H9 (cell line): ENCODE data around the gene NFIX. TPM values are rescaled to one million over a fixed set of nuclear protein-coding genes. Genes with fewer than 3 reads are reported as not detected.

Experiments
- DNase-seq: peaks from one replicate; pipeline ENCODE4 v3.0.0-alpha.2; 2017
- H2AFZ ChIP-seq: one replicate; pipeline ENCODE4 v1.6.1; 2013; ENCODE audit warnings: mild to moderate bottlenecking, low read length, control low read depth, moderate library complexity
- H2AK5ac ChIP-seq: 2 replicates; pipeline ENCODE4 v1.6.1; 2013; ENCODE audit warnings: low read length, control low read depth, mixed read lengths; ENCODE audit not compliant: insufficient read length
- H2BK120ac ChIP-seq: one replicate; pipeline ENCODE4 v1.6.1; 2013; ENCODE audit warnings: low read depth, mild to moderate bottlenecking, low read length, control low read depth, inconsistent platforms; ENCODE audit not compliant: poor library complexity, severe bottlenecking
- H2BK12ac ChIP-seq: 2 replicates; pipeline ENCODE4 v1.6.1; 2013; ENCODE audit warnings: low read length, control low read depth, mixed read lengths, low read depth; ENCODE audit not compliant: insufficient read length
- H2BK15ac ChIP-seq: 2 replicates; pipeline ENCODE4 v1.6.1; 2013; ENCODE audit warnings: low read depth, low read length, control low read depth
- H2BK20ac ChIP-seq: one replicate; pipeline ENCODE4 v1.6.1; 2013; ENCODE audit warnings: low read depth, mild to moderate bottlenecking, low read length, control low read depth, inconsistent platforms; ENCODE audit not compliant: poor library complexity, severe bottlenecking
- H2BK5ac ChIP-seq: 2 replicates; pipeline ENCODE4 v1.6.1; 2013; ENCODE audit warnings: low read length, control low read depth, mixed read lengths; ENCODE audit not compliant: insufficient read length
- H3K14ac ChIP-seq: 2 replicates; pipeline ENCODE4 v1.6.1; 2013; ENCODE audit warnings: low read length, control low read depth; ENCODE audit not compliant: insufficient read depth
- H3K18ac ChIP-seq: 2 replicates; pipeline ENCODE4 v1.6.1; 2013; ENCODE audit warnings: low read depth, mild to moderate bottlenecking, mixed read lengths, low read length, control low read depth; ENCODE audit not compliant: insufficient read length
- H3K23ac ChIP-seq: 2 replicates; pipeline ENCODE4 v1.6.1; 2013; ENCODE audit warnings: low read length, control low read depth, mixed read lengths, low read depth; ENCODE audit not compliant: insufficient read length
- H3K23me2 ChIP-seq: 2 replicates; pipeline ENCODE4 v1.6.1; 2013; ENCODE audit warnings: low read depth, mild to moderate bottlenecking, mixed read lengths, low read length, control low read depth; ENCODE audit not compliant: insufficient read length, poor library complexity, severe bottlenecking
- H3K27ac ChIP-seq: 2 replicates; pipeline ENCODE4 v1.5.1; 2013; ENCODE audit warnings: low read length, control low read depth, mixed read lengths, low read depth; ENCODE audit not compliant: insufficient read length
- H3K27me3 ChIP-seq: 2 replicates; pipeline ENCODE4 v1.6.1; 2013; ENCODE audit warnings: low read length, control low read depth, inconsistent platforms; ENCODE audit not compliant: insufficient read depth
- H3K4ac ChIP-seq: 2 replicates; pipeline ENCODE4 v1.6.1; 2013; ENCODE audit warnings: low read depth, mild to moderate bottlenecking, control low read depth, inconsistent platforms, low read length, moderate library complexity
- H3K4me1 ChIP-seq: 2 replicates; pipeline ENCODE4 v1.6.1; 2013; ENCODE audit warnings: low read length, control low read depth, inconsistent platforms; ENCODE audit not compliant: insufficient read depth
- H3K4me2 ChIP-seq: 2 replicates; pipeline ENCODE4 v1.6.1; 2013; ENCODE audit warnings: low read length, control low read depth, mixed read lengths; ENCODE audit not compliant: insufficient read length, insufficient read depth
- H3K56ac ChIP-seq: 2 replicates; pipeline ENCODE4 v1.6.1; 2013; ENCODE audit warnings: low read depth, mild to moderate bottlenecking, mixed read lengths, low read length, control low read depth; ENCODE audit not compliant: insufficient read length
- H3K79me1 ChIP-seq: 2 replicates; pipeline ENCODE4 v1.6.1; 2013; ENCODE audit warnings: low read depth, mild to moderate bottlenecking, moderate library complexity, low read length, control low read depth, inconsistent platforms; ENCODE audit not compliant: insufficient read depth, poor library complexity, severe bottlenecking
- H3K79me2 ChIP-seq: 2 replicates; pipeline ENCODE4 v1.6.1; 2013; ENCODE audit warnings: low read length, control low read depth, inconsistent platforms; ENCODE audit not compliant: insufficient read depth
- H3K9ac ChIP-seq: 2 replicates; pipeline ENCODE4 v1.6.1; 2013; ENCODE audit warnings: low read length, control low read depth, mixed read lengths; ENCODE audit not compliant: insufficient read length; ENCODE audit errors: extremely low read depth
- H3K9me3 ChIP-seq: one replicate; pipeline ENCODE4 v1.6.1; 2013; ENCODE audit warnings: low read depth, low read length, inconsistent platforms; ENCODE audit not compliant: control insufficient read depth
- H3T11ph ChIP-seq: one replicate; pipeline ENCODE4 v1.6.1; 2013; ENCODE audit warnings: mild to moderate bottlenecking, low read length, control low read depth, inconsistent platforms
- H4K20me1 ChIP-seq: one replicate; pipeline ENCODE4 v1.6.1; 2013; ENCODE audit not compliant: control insufficient read depth, insufficient read length, insufficient read depth
- H4K5ac ChIP-seq: 2 replicates; pipeline ENCODE4 v1.6.1; 2013; ENCODE audit warnings: low read depth, mild to moderate bottlenecking, mixed read lengths, low read length, control low read depth; ENCODE audit not compliant: insufficient read length
- H4K8ac ChIP-seq: replicated peaks from 2 replicates; pipeline ENCODE4 v1.6.1; 2013; ENCODE audit warnings: low read length, control low read depth, mixed read lengths, low read depth; ENCODE audit not compliant: insufficient read length
- H4K91ac ChIP-seq: 2 replicates; pipeline ENCODE4 v1.6.1; 2013; ENCODE audit warnings: low read depth, mild to moderate bottlenecking, moderate library complexity, mixed read lengths, low read length, control low read depth; ENCODE audit not compliant: insufficient read length
- H3K27ac Mint-ChIP-seq, 3 experiments: 2 replicates in 2 of 3; 3 replicates in 1 of 3; pipeline ENCODE4 v1.8.0; 2020 to 2021; ENCODE audit warnings: mixed read lengths in 3 of 3, mild to moderate bottlenecking in 1 of 3, moderate library complexity in 1 of 3
- H3K27me3 Mint-ChIP-seq: 2 replicates; pipeline ENCODE4 v1.8.0; 2021; ENCODE audit warnings: low read depth, mild to moderate bottlenecking, moderate library complexity, mixed read lengths
- H3K36me3 Mint-ChIP-seq, 3 experiments: 2 replicates in 2 of 3; 3 replicates in 1 of 3; pipeline ENCODE4 v1.8.0; 2020 to 2021; ENCODE audit warnings: low read depth in 3 of 3, mixed read lengths in 3 of 3; ENCODE audit not compliant: insufficient read depth in 1 of 3
- H3K4me1 Mint-ChIP-seq, 2 experiments: 2 replicates each; pipeline ENCODE4 v1.8.0; 2020; ENCODE audit warnings: mixed read lengths in 2 of 2
- H3K4me3 Mint-ChIP-seq, 2 experiments: 2 replicates in 1 of 2; 3 replicates in 1 of 2; pipeline ENCODE4 v1.8.0; 2020 to 2021; ENCODE audit warnings: mild to moderate bottlenecking in 2 of 2, mixed read lengths in 2 of 2, moderate library complexity in 1 of 2
- H3K9me3 Mint-ChIP-seq, 2 experiments: 2 replicates in 1 of 2; 3 replicates in 1 of 2; pipeline ENCODE4 v1.8.0; 2020; ENCODE audit warnings: mild to moderate bottlenecking in 2 of 2, mixed read lengths in 2 of 2, moderate library complexity in 1 of 2
- CTCF ChIP-seq: fragments of 200-600 bp; sonication (generic); conservative IDR thresholded peaks from 3 replicates; pipeline ENCODE4 v1.8.0; 2021; ENCODE audit warnings: antibody characterized with exemption, mild to moderate bottlenecking
- WGBS: extraction: QIAGEN DNeasy Blood & Tissue Kit; methylation state at CpG from one replicate; pipeline ENCODE4 v1.1.7; 2013; ENCODE audit warnings: missing lambda C conversion rate, low lambda C conversion rate, mixed read lengths; ENCODE audit not compliant: insufficient read length; ENCODE audit errors: extremely low coverage; 5-methylcytosine and 5-hydroxymethylcytosine counted together
- total RNA-seq: library from RNA; stranded (reverse); gene quantifications from 2 replicates; pipeline ENCODE4 v1.2.1, GENCODE V29; 2021

The NFIX gene
- total RNA-seq, 1 experiment from 2014 or later = 0.31 TPM

- peaks cover 3% of the 10 kb centered on the region for H3K23me2 ChIP-seq
- H3K4me1 ChIP-seq = peaks cover 5% of the 10 kb centered on the region; the same call in 1 of the 2 replicates
- TF ChIP-seq CTCF = 0 out of 3 replicates have a peak, but pooled peaks have one; percentile 9
- Mint-ChIP-seq H3K4me1 (peaks cover 33 to 50% of the 10 kb centered on the region in 2 experiments), H3K27me3 (peaks cover 97% of the 10 kb centered on the region), H3K9me3 (peaks cover 0 to 10% of the 10 kb centered on the region in 2 experiments; a peak in 2 of 5 replicates), H3K27ac (no peak overlapping the region), H3K36me3 (no peaks in the 10 kb centered on the region; a peak in 2 of 7 replicates), H3K4me3 (peak overlapping the region; percentile 36 to 73; a peak in 4 of 5 replicates)
- no peak overlapping the region for H2BK120ac ChIP-seq
- H3K14ac ChIP-seq = no peak overlapping the region; the same call in 1 of the 2 replicates
- H2BK5ac ChIP-seq = no peak overlapping the region
- no peak overlapping the region for H3K9ac ChIP-seq
- H2AFZ ChIP-seq = no peak overlapping the region
- no peaks in the 10 kb centered on the region for H3K9me3 ChIP-seq
- no peak overlapping the region for H4K5ac ChIP-seq
- no peak overlapping the region for H2BK20ac ChIP-seq
- no peak overlapping the region for H4K8ac ChIP-seq
- H4K91ac ChIP-seq = no peak overlapping the region
- H3K27ac ChIP-seq = no peak overlapping the region
- H2AK5ac ChIP-seq = no peak overlapping the region
- H3T11ph ChIP-seq = no peak overlapping the region
- no CpG with 5 or more reads among the region's 23 CpGs for whole genome bisulfite sequencing
- H3K56ac ChIP-seq = no peak overlapping the region
- no peak overlapping the region for H2BK15ac ChIP-seq
- no peaks in the 10 kb centered on the region for H3K79me2 ChIP-seq
- no peak overlapping the region for H3K4ac ChIP-seq
- H4K20me1 ChIP-seq = no peaks in the 10 kb centered on the region
- no peak overlapping the region for H3K18ac ChIP-seq
- peak overlapping the region; percentile 39 for H3K4me2 ChIP-seq
- H3K27me3 ChIP-seq = peaks cover 66% of the 10 kb centered on the region
- peak; percentile 89 for DNase-seq
- no peak overlapping the region for H3K23ac ChIP-seq
- no peaks in the 10 kb centered on the region for H3K79me1 ChIP-seq
- H2BK12ac ChIP-seq = no peak overlapping the region
Observed at GRCh38 chr19:13051557-13052165, 56.4 kb downstream of the NFIX start.
